HepG2 (cell line): ENCODE measurements around the gene ORM1. TPM values are rescaled to one million over a fixed set of nuclear protein-coding genes. Genes with fewer than 3 reads are reported as not detected.
"Not testable (repeated sequence)": the region's sequence is repeated elsewhere in the genome, so short reads cannot be mapped to it uniquely, and the experiment has no call there.

Source experiments
- ATAC-seq: fragments of 200-7000 bp; cut with Tn5 transposase; 3 replicates; pipeline ENCODE4 v1.9.1; 2020; ENCODE audit warnings: mild to moderate bottlenecking, moderate library complexity
- BruUV-seq: library from RNA; stranded (reverse); fragments of 400-500 nt; replicated peaks from 2 replicates; lab custom pipeline; 2021; lab: Mats Ljungman, UMichigan
- CTCF ChIA-PET: fragments of 300-600 bp; formaldehyde crosslinking; extraction: SDS; loops from one replicate; lab custom pipeline; 2021; ENCODE audit warnings: low total read pairs, inconsistent platforms, low intra/inter-chr PET ratio; lab: Yijun Ruan, JAX
- POLR2A ChIA-PET: fragments of 350-600 bp; sonication (Branson Sonifier 250); formaldehyde crosslinking; loops from one replicate; lab custom pipeline; 2020; ENCODE audit warnings: antibody characterized with exemption, inconsistent platforms; lab: Yijun Ruan, JAX
- DNase-seq: peaks from one replicate; pipeline ENCODE4 v3.0.0-alpha.2; 2015; ENCODE audit warnings: low spot score
- FAIRE-seq: peaks from 3 replicates; lab custom pipeline; 2011; peaks lifted over from hg19 to GRCh38; lab: Jason Lieb, UNC
- H2AFZ ChIP-seq: one replicate; pipeline ENCODE4 v1.6.1; 2011; ENCODE audit warnings: low read length, inconsistent platforms
- H3K27ac ChIP-seq: fragments of 300-600 bp; 3 replicates; pipeline ENCODE4 v1.8.0; 2011; ENCODE audit warnings: mixed run types, mild to moderate bottlenecking, mixed read lengths, low read length, inconsistent platforms; ENCODE audit not compliant: insufficient read depth; ENCODE audit errors: extremely low read length
- H3K27me3 ChIP-seq, 2 experiments: fragments of 200-600 bp in 1 of 2; 2 replicates in 1 of 2; 3 replicates in 1 of 2; pipeline versions ENCODE4 v1.6.0 to v1.8.0; 2011; ENCODE audit warnings: low read length in 2 of 2, mild to moderate bottlenecking in 2 of 2, moderate library complexity in 2 of 2, inconsistent platforms in 1 of 2; ENCODE audit not compliant: insufficient read depth in 2 of 2, control insufficient read depth in 1 of 2
- H3K36me3 ChIP-seq, 2 experiments: fragments of 200-600 bp in 1 of 2; replicated peaks in 1 of 2; 2 replicates in 1 of 2; 3 replicates in 1 of 2; pipeline versions ENCODE4 v1.5.1 to v1.8.0; 2011; ENCODE audit warnings: low read length in 2 of 2, inconsistent platforms in 1 of 2; ENCODE audit not compliant: insufficient read depth in 2 of 2, control insufficient read depth in 1 of 2
- H3K4me1 ChIP-seq: 2 replicates; pipeline ENCODE4 v1.5.1; 2012; ENCODE audit warnings: low read length, inconsistent platforms; ENCODE audit not compliant: insufficient read depth
- H3K4me2 ChIP-seq: 2 replicates; pipeline ENCODE4 v1.6.0; 2011; ENCODE audit warnings: low read depth, low read length, inconsistent platforms
- H3K4me3 ChIP-seq, 3 experiments: fragments of 200-600 bp in 1 of 3; sonication (generic), shearing (Covaris generic) in 1 of 3; replicated peaks in 1 of 3; 2 replicates each; pipeline ENCODE4 v1.5.1; 2011 to 2016; ENCODE audit warnings: low read length in 3 of 3, inconsistent platforms in 2 of 3, low read depth in 2 of 3, mild to moderate bottlenecking in 2 of 3, control low read depth in 1 of 3, mixed read lengths in 1 of 3; ENCODE audit not compliant: insufficient read depth in 1 of 3
- H3K79me2 ChIP-seq: one replicate; pipeline ENCODE4 v1.6.1; 2011; ENCODE audit warnings: low read length, inconsistent platforms; ENCODE audit not compliant: insufficient read depth
- H3K9ac ChIP-seq: 2 replicates; pipeline ENCODE4 v1.6.0; 2011; ENCODE audit warnings: mild to moderate bottlenecking, low read depth, low read length, inconsistent platforms; ENCODE audit not compliant: insufficient read depth
- H3K9me3 ChIP-seq: 2 replicates; pipeline ENCODE4 v1.5.1; 2012; ENCODE audit warnings: mild to moderate bottlenecking, low read length
- H4K20me1 ChIP-seq: 2 replicates; pipeline ENCODE4 v1.6.0; 2011; ENCODE audit warnings: inconsistent platforms, mild to moderate bottlenecking, low read length, moderate library complexity; ENCODE audit not compliant: insufficient read depth
- POLR2A ChIP-seq, 2 experiments: IDR thresholded peaks; 2 replicates each; pipeline ENCODE4 v1.6.1; 2011; ENCODE audit warnings: low read depth in 2 of 2, low read length in 2 of 2, mild to moderate bottlenecking in 1 of 2, moderate library complexity in 1 of 2; ENCODE audit not compliant: insufficient read depth in 1 of 2
- RBFOX2 ChIP-seq: fragments of 200-400 bp; formaldehyde crosslinking; IDR thresholded peaks from 2 replicates; pipeline ENCODE4 v1.6.1; 2017; ENCODE audit warnings: low read depth, mild to moderate bottlenecking, low read length
- ZNF629 ChIP-seq: sonication (generic); formaldehyde crosslinking; conservative IDR thresholded peaks from 2 replicates; pipeline ENCODE4 v1.5.0; 2020; ENCODE audit warnings: missing genetic modification reagents
- ZNF768 ChIP-seq: sonication (generic); formaldehyde crosslinking; IDR thresholded peaks from 2 replicates; pipeline ENCODE4 v1.4.0; 2020; ENCODE audit warnings: missing genetic modification reagents
- WGBS: methylation state at CpG from one replicate; pipeline ENCODE4 v1.1.6; 2017; ENCODE audit warnings: low lambda C conversion rate; 5-methylcytosine and 5-hydroxymethylcytosine counted together
- in situ Hi-C: cut with HindIII; loops from 2 replicates; pipeline ENCODE4 v1.10.0; 2017; ENCODE audit warnings: low pct_unique_long_range_greater_than_20kb; ENCODE audit not compliant: extremely low pct_ligation_motif_present
- intact Hi-C: fragments of 100-400 bp; cut with micrococcal nuclease; formaldehyde crosslinking; loops from one replicate; pipeline ENCODE4 v1.10.0; 2022; ENCODE audit not compliant: unreplicated experiment
- polyA plus RNA-seq, 8 experiments: library from polyadenylated mRNA; depleted of rRNA in 3 of 8; stranded (reverse) in 7 of 8; unstranded in 1 of 8; fragments of >200 nt; fragmentation: Illumina TruSeq in 4 of 8; extraction: Trizol in 4 of 8; gene quantifications; 2 replicates each; pipeline versions ENCODE4 v1.2.1 to v1.2.3, GENCODE V29; 2011 to 2016; ENCODE audit warnings: low read depth in 4 of 8, missing spikeins in 1 of 8, mixed read lengths in 1 of 8; ENCODE audit not compliant: insufficient read depth in 1 of 8
- total RNA-seq, 5 experiments: library from RNA; depleted of rRNA; stranded (reverse); fragments of >200 nt; fragmentation: Illumina TruSeq; extraction: Trizol; gene quantifications; 2 replicates each; pipeline ENCODE4 v1.2.3, GENCODE V29; 2016; ENCODE audit warnings: low read depth in 1 of 5

Gene ORM1
- total and polyA plus RNA-seq, 2 of the 13 experiments (the other 11 are each of a cell fraction or from before 2014, with no cell fraction given), result 699 to 1,180 TPM

DNA sequence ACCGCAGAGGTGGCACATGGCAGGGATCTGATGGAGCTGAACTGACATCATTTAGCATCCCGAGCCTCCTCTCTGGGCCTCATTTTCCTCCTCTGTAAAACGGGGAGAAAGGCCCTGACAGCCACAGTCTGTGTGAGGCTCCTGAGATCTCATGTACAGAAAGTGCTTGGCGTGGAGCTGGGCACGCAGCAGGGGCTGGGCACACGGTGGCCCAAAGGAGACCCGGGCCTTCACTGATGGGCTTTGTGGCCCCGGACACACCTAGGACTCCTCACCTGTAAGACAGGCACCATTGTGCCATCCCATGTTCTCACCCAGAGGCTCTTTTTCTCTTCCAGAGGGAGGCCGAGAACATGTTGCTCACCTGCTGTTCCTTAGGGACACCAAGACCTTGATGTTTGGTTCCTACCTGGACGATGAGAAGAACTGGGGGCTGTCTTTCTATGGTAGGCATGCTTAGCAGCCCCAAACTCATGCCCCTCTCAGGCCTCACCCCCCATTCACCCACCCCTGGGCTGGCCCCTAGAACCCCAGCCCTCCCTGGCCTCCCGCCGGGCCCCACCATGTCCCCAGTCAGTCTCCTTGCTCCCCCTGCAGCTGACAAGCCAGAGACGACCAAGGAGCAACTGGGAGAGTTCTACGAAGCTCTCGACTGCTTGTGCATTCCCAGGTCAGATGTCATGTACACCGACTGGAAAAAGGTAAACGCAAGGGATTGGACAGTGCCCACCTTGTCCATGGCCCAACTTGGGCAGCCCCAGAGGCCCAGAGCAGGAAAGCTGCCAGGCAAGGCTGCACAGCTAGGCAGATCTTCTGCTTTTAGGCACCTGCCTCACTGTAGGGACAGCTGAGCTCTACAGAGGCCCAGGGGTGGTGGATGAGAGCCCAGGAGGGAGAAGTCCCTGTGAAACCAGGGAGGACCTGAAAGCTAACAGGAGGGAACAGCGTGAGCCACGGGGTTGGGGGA, 8.6 kb downstream of the ORM1 start:
- peaks cover 49% of the 10 kb centered on the region for H3K4me1 ChIP-seq

DNA sequence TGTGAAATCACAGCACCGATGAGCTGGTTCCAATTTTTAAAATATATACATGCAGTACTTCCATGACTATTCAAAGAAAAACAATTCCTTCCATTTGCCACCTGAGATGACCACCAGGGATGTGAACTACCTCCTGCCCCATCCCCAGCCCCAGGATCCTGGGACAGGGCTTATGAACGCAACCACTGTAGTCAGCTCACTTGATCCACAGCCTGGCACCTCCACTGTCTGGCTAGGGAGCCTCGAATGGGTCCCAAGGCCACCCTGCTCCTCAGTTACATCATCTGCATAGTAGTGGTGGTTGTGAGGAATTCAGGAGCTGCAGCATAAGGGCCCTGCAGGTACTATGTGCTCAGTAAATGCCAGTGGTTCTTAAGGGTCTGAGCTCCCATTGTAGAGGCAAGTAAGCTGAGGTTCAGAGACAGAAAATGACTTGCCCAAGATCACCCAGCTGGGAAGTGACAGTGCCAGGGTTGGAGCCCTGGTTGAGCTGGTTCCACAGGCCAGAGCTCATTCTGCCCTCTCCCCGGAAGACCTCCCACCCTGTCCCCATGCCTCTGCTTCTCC, 9.7 kb downstream of the ORM1 start:
- H3K4me3 ChIP-seq, POLR2A ChIA-PET, H3K27me3 ChIP-seq, in situ Hi-C loops, H3K4me2 ChIP-seq, intact Hi-C loops, H4K20me1 ChIP-seq, H2AFZ ChIP-seq, BruUV-seq, H3K9ac ChIP-seq, H3K27ac ChIP-seq, CTCF ChIA-PET, H3K9me3 ChIP-seq, ATAC-seq, H3K36me3 ChIP-seq, DNase-seq, FAIRE-seq: not testable (repeated sequence)
- TF ChIP-seq ZNF629 (CRISPR knock-in tag), result peak; percentile 58
- 0 out of 2 replicates have a peak, but pooled peaks have one; percentile 20 for TF ChIP-seq RBFOX2
- TF ChIP-seq POLR2A (IDR thresholded peaks at IDR 0.05; ENCODE audit: insufficient read depth in 1 of 2, low read depth in 2 of 2, low read length in 2 of 2), result peak; percentile 17 to 35; a peak in 1 of 4 replicates
- peaks cover 46% of the 10 kb centered on the region for H3K4me1 ChIP-seq
- WGBS, result 88% methylated on average over 4 of the region's 4 CpGs
- peaks cover 10% of the 10 kb centered on the region for H3K79me2 ChIP-seq

More for the DNA sequence above, 8.6 kb downstream of the ORM1 start:
- H3K9ac ChIP-seq, BruUV-seq, in situ Hi-C loops, H2AFZ ChIP-seq, H3K36me3 ChIP-seq, POLR2A ChIA-PET, H3K27ac ChIP-seq, FAIRE-seq, H3K27me3 ChIP-seq, ATAC-seq, DNase-seq: not testable (repeated sequence)
- Histone ChIP-seq H3K4me3 (peak overlapping the region in 1 of 3 experiments; percentile 33; a peak in 3 of 6 replicates), H3K79me2 (peaks cover 10% of the 10 kb centered on the region)
- WGBS, result 63% methylated on average over 10 of the region's 19 CpGs
- peak; percentile 87 for TF ChIP-seq ZNF768 (CRISPR knock-in tag)
- TF ChIP-seq, all 625 proteins: peak for 1; not testable (repeated sequence) for 624
- H4K20me1 ChIP-seq, intact Hi-C loops, H3K9me3 ChIP-seq, CTCF ChIA-PET: not testable (repeated sequence)
- peak overlapping the region; percentile 88 for H3K4me2 ChIP-seq

DNA sequence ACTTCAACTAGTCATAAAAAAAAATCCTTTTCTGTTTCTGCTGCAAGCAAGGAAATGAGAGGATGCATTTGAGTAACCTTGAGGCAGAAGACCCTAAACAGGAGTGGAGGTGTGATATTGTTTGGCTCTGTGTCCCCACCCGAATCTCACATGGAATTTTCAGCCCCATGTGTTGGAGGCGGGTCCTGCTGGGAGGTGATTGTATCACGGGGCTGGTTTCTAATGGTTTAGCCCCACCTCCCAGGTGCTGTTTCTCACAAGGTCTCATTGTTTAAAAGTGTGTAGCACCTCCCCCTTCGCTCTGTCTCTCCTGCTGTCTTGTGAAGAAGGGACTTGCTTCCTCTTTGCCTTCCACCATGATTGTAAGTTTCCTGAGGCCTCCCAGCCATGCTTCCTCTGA, 10.8 kb downstream of the ORM1 start:
- H2AFZ ChIP-seq, H3K9me3 ChIP-seq, BruUV-seq, DNase-seq, CTCF ChIA-PET, H3K4me3 ChIP-seq, ATAC-seq, H3K4me2 ChIP-seq, POLR2A ChIA-PET, intact Hi-C loops, H3K9ac ChIP-seq, H4K20me1 ChIP-seq, H3K27ac ChIP-seq, H3K27me3 ChIP-seq, in situ Hi-C loops: not testable (repeated sequence)
- 100% methylated on average over 2 of the region's 4 CpGs for WGBS
- Histone ChIP-seq H3K36me3 (peaks cover 0 to 12% of the 10 kb centered on the region in 2 experiments; a peak in 2 of 5 replicates), H3K4me1 (peaks cover 34% of the 10 kb centered on the region), H3K79me2 (peaks cover 10% of the 10 kb centered on the region)
- FAIRE-seq, result peak; percentile 70
